ENCODE data around the gene WNK4. TPM values are rescaled to one million over a fixed set of nuclear protein-coding genes. Genes with fewer than 3 reads are reported as not detected.

The WNK4 gene
- total and polyA plus RNA-seq, 11 donors = 1.2 TPM; not detected in 10

DNA sequence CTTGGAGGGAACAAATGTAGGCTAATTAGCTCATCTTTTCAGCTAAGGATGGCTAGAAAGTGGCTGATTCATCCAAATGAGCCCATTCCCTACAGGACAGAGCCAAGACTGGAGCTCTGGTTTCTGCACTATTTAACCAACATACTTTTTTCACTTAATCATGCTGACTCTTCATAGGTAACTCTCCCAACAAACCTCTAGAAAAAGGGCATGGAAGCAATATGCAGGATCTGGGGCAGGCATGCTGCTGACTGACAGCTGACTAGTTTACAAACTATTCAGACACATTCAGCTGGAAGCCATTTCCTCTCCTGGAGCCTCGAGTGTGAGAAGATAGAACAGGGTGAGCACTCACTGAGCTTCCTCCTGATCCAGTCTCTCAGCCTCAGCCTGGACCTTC is 37.5 kb downstream of the WNK4 start:
- intact Hi-C loops (cut with DNase I) = loop anchor here in 2 of 10 donors (5.0 to 10.0 kb wide), 2 partner anchors 96 to 103 kb away; no protein-coding TSS in a partner anchor
- H3K36me3 ChIP-seq = peaks cover 0 to 99% (median 90%) of the 10 kb centered on the region in 9 donors

DNA sequence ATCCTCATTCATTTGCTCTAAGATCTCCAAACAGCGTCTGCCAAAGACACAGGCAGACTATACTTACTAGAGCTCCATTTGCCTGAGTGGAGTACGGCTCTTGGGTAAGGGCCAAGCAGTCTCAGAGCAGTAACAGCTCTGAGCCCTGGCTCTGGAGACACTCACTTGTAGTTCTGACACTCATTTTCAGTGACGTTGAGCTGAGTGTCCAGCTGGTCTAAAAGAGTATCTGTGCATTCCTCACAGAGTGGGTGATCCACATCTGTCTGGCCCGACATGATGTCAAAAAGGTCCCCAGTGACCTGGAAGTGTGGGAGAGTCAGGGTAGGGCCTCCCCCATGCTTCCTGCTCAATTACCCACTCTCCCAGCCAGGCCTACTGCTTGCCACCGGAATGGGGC is 38.0 kb downstream of the WNK4 start:
- Histone ChIP-seq H3K9me3 (no peaks in the 10 kb centered on the region), H3K36me3 (peaks cover 0 to 95% (median 85%) of the 10 kb centered on the region in 9 donors), H3K27ac (no peak overlapping the region), H3K4me3 (no peak overlapping the region), H3K27me3 (no peaks in the 10 kb centered on the region), H3K4me1 (peaks cover 4 to 27% (median 15%) of the 10 kb centered on the region in 12 donors)
- DNase-seq = no peak
- intact Hi-C loops (cut with DNase I) = loop anchor here in 2 of 10 donors (5.0 to 10.0 kb wide), 2 partner anchors 96 to 104 kb away; no protein-coding TSS in a partner anchor
- ATAC-seq = peak in 3 of 4 donors; percentile 21 to 41 (median 35)
- no peak for TF ChIP-seq POLR2A (IDR thresholded peaks at IDR 0.05)
- TF ChIP-seq CTCF (IDR thresholded peaks at IDR 0.05) = no peak
- WGBS, 4 donors = 58 to 73% (median 60%) methylated on average over 5 of the region's 5 CpGs

More for the DNA sequence above, 37.5 kb downstream of the WNK4 start:
- no peaks in the 10 kb centered on the region for H3K27me3 ChIP-seq
- peaks cover 0 to 22% (median 10%) of the 10 kb centered on the region in 12 donors for H3K4me1 ChIP-seq
- peak in 1 of 4 donors; percentile 7 for ATAC-seq
- no peak overlapping the region for H3K4me3 ChIP-seq
- H3K9me3 ChIP-seq = no peaks in the 10 kb centered on the region
- no peak for DNase-seq
- TF ChIP-seq POLR2A (IDR thresholded peaks at IDR 0.05) (no peak), CTCF (IDR thresholded peaks at IDR 0.05) (no peak)
- 50 to 65% (median 55%) methylated on average over 1 of the region's 1 CpG for WGBS, 4 donors
- no peak overlapping the region for H3K27ac ChIP-seq

- Histone ChIP-seq H3K4me1 (peaks cover 6 to 28% (median 16%) of the 10 kb centered on the region in 12 donors), H3K4me3 (no peak overlapping the region), H3K36me3 (peaks cover 0 to 78% (median 70%) of the 10 kb centered on the region in 9 donors), H3K27me3 (no peaks in the 10 kb centered on the region), H3K9me3 (no peaks in the 10 kb centered on the region), H3K27ac (no peak overlapping the region)
- intact Hi-C loops (cut with DNase I) = loop anchor here in 9 of 10 donors (5.0 to 10.0 kb wide), 5 partner anchors 45 to 105 kb away; partner anchors contain the start of genes VPS25 (in 2 of the 9) and EZH1 (in 1 of the 9)
- TF ChIP-seq POLR2A (IDR thresholded peaks at IDR 0.05) (no peak), CTCF (IDR thresholded peaks at IDR 0.05) (peak; percentile 39 to 70 (median 62))
- 26 to 35% (median 30%) methylated on average over 2 of the region's 2 CpGs for WGBS, 4 donors
- DNase-seq (peak; percentile 28 to 67 (median 44)), ATAC-seq (no peak)
Measured at GRCh38 chr17:42819939-42820535, 39.6 kb downstream of the WNK4 start.

DNA sequence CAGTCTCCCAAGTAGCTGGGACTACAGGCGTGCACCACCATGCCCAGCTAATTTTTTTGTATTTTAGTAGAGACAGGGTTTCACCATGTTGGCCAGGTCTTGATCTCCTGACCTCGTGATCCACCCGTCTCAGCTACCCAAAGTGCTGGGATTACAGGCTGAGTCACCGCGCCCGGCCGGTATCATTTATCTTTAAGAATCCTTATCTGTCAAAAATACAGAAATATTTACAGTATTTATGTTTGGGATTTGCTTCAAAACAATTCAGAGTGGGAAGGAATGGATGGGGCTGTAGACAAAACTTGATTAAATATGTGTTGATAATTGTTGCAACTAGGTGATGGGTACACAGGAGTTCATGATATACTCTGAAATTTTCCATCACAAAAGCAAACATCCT is 40.8 kb downstream of the WNK4 start:
- Histone ChIP-seq H3K4me1 (peaks cover 6 to 22% (median 13%) of the 10 kb centered on the region in 12 donors), H3K4me3 (no peak overlapping the region), H3K27ac (no peak overlapping the region), H3K9me3 (no peaks in the 10 kb centered on the region), H3K36me3 (peaks cover 0 to 67% (median 58%) of the 10 kb centered on the region in 9 donors), H3K27me3 (no peaks in the 10 kb centered on the region)
- WGBS, 4 donors = 92 to 95% (median 93%) methylated on average over 7 of the region's 7 CpGs
- DNase-seq (no peak), ATAC-seq (no peak)
- TF ChIP-seq POLR2A (IDR thresholded peaks at IDR 0.05) (no peak), CTCF (IDR thresholded peaks at IDR 0.05) (no peak)
- intact Hi-C loops (cut with DNase I) = loop anchor here in 7 of 10 donors (5.0 to 10.0 kb wide), 4 partner anchors 46 to 99 kb away; partner anchors contain the start of genes VPS25 (in 2 of the 7) and EZH1 (in 1 of the 7)

All from heart left ventricle (tissue), 16 donors.